Aorta (tissue), 5 donors: ENCODE results near the gene TLR7. TPM values are rescaled to one million over a fixed set of nuclear protein-coding genes. Genes with fewer than 3 reads are reported as not detected.

Source experiments
- ATAC-seq: fragments of 200-7000 bp; cut with Tn5 transposase; one replicate; pipeline ENCODE4 v1.9.1; 2022; ENCODE audit warnings: moderate library complexity; ENCODE audit not compliant: low FRiP score
- DNase-seq, 2 donors: peaks; one replicate each; pipeline ENCODE4 v3.0.0-alpha.2; 2020
- H3K27ac ChIP-seq, 2 donors: one replicate each; pipeline ENCODE4 v1.5.1; 2013; ENCODE audit warnings: low read length in 2 of 2, mild to moderate bottlenecking in 2 of 2, moderate library complexity in 2 of 2, control low read depth in 1 of 2, inconsistent platforms in 1 of 2, low read depth in 1 of 2
- H3K27me3 ChIP-seq, 2 donors: one replicate each; pipeline ENCODE4 v1.6.1; 2013; ENCODE audit warnings: control low read depth in 1 of 2, low read length in 1 of 2, mild to moderate bottlenecking in 1 of 2, moderate library complexity in 1 of 2; ENCODE audit not compliant: insufficient read depth in 2 of 2, control insufficient read depth in 1 of 2
- H3K36me3 ChIP-seq, 2 donors: one replicate each; pipeline ENCODE4 v1.6.1; 2013; ENCODE audit warnings: control low read depth in 1 of 2, low read length in 1 of 2, mild to moderate bottlenecking in 1 of 2; ENCODE audit not compliant: insufficient read depth in 2 of 2, control insufficient read depth in 1 of 2
- H3K4me1 ChIP-seq, 2 donors: one replicate each; pipeline ENCODE4 v1.6.1; 2013; ENCODE audit warnings: low read length in 2 of 2, control low read depth in 1 of 2, mild to moderate bottlenecking in 1 of 2, moderate library complexity in 1 of 2; ENCODE audit not compliant: insufficient read depth in 2 of 2, control insufficient read depth in 1 of 2
- H3K4me3 ChIP-seq, 2 donors: one replicate each; pipeline ENCODE4 v1.5.1; 2013; ENCODE audit warnings: low read length in 2 of 2, control low read depth in 1 of 2, mild to moderate bottlenecking in 1 of 2
- H3K9me3 ChIP-seq: one replicate; pipeline ENCODE4 v1.6.1; 2013; ENCODE audit warnings: mild to moderate bottlenecking, low read length; ENCODE audit not compliant: control insufficient read depth
- WGBS, 2 donors: extraction: QIAGEN DNeasy Blood & Tissue Kit; methylation state at CpG; one replicate each; pipeline ENCODE4 v1.1.7; 2013; 5-methylcytosine and 5-hydroxymethylcytosine counted together
- intact Hi-C, 2 donors: fragments of 100-400 bp; cut with DNase I; formaldehyde crosslinking; loops; one replicate each; pipeline versions ENCODE4 v1.14.2 to v1.15.0; 2022
- polyA plus RNA-seq, 2 donors: library from polyadenylated mRNA; stranded (reverse); fragments of 200-250 nt; gene quantifications; one replicate each; pipeline ENCODE4 v1.2.3, GENCODE V29; 2013
- total RNA-seq, 2 donors: library from RNA; stranded (reverse); fragmentation: NEBNext Ultra II Directional; extraction: Animal tissue kit (Norgen Biotek cat#: 25700); gene quantifications; one replicate each; pipeline ENCODE4 v1.2.1, GENCODE V29; 2021
- donor health status: healthy with polysubstance abuse.
- donor health status: Bipolar disorder and iron deficiency.
- donor health status: DM: no; HTN: no; CAD: no.
- donor health status: DM: no; HTN: no; CAD: no.
- donor health status: DM: yes; HTN: yes; CAD: no.

TLR7 gene
- total and polyA plus RNA-seq, 4 donors = 0.08 to 6.4 (median 1.3) TPM

- ATAC-seq (no peak), DNase-seq (no peak)
- no peaks in the 10 kb centered on the region for H3K4me1 ChIP-seq
- H3K4me3 ChIP-seq = no peak overlapping the region
- H3K27me3 ChIP-seq = no peaks in the 10 kb centered on the region
- no peaks in the 10 kb centered on the region for H3K9me3 ChIP-seq
- intact Hi-C loops = no loop called here
- 81 to 91% methylated on average over 2 of the region's 2 CpGs for WGBS, 2 donors
- no peak overlapping the region for H3K27ac ChIP-seq
- H3K36me3 ChIP-seq = no peaks in the 10 kb centered on the region
These were observed 15.0 kb downstream of the TLR7 start for GRCh38 chrX:12881914-12882313.

DNA sequence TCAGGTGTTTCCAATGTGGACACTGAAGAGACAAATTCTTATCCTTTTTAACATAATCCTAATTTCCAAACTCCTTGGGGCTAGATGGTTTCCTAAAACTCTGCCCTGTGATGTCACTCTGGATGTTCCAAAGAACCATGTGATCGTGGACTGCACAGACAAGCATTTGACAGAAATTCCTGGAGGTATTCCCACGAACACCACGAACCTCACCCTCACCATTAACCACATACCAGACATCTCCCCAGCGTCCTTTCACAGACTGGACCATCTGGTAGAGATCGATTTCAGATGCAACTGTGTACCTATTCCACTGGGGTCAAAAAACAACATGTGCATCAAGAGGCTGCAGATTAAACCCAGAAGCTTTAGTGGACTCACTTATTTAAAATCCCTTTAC lies 18.6 kb downstream of the TLR7 start:
- H3K27me3 ChIP-seq = no peaks in the 10 kb centered on the region
- H3K9me3 ChIP-seq = no peaks in the 10 kb centered on the region
- ATAC-seq = no peak
- H3K27ac ChIP-seq = no peak overlapping the region
- no peak overlapping the region for H3K4me3 ChIP-seq
- no peaks in the 10 kb centered on the region for H3K36me3 ChIP-seq
- no peak for DNase-seq
- no peaks in the 10 kb centered on the region for H3K4me1 ChIP-seq
- WGBS, 2 donors = 35 to 42% methylated on average over 5 of the region's 5 CpGs
- intact Hi-C loops = no loop called here

- Histone ChIP-seq H3K27me3 (no peaks in the 10 kb centered on the region), H3K4me3 (no peak overlapping the region), H3K4me1 (no peaks in the 10 kb centered on the region), H3K9me3 (no peaks in the 10 kb centered on the region), H3K27ac (no peak overlapping the region), H3K36me3 (no peaks in the 10 kb centered on the region)
- ATAC-seq (no peak), DNase-seq (no peak)
- intact Hi-C loops = no loop called here
- 86 to 88% methylated on average over 3 of the region's 3 CpGs for WGBS, 2 donors
These were observed 19.7 kb downstream of the TLR7 start for GRCh38 chrX:12886545-12886944.

- Histone ChIP-seq H3K4me1 (no peaks in the 10 kb centered on the region), H3K36me3 (no peaks in the 10 kb centered on the region), H3K27me3 (no peaks in the 10 kb centered on the region), H3K9me3 (no peaks in the 10 kb centered on the region), H3K4me3 (no peak overlapping the region), H3K27ac (no peak overlapping the region)
- intact Hi-C loops = no loop called here
- WGBS, 2 donors = 68 to 74% methylated on average over 2 of the region's 2 CpGs
- no peak for DNase-seq
- no peak for ATAC-seq
These were observed 20.3 kb downstream of the TLR7 start for GRCh38 chrX:12887141-12887540.

DNA sequence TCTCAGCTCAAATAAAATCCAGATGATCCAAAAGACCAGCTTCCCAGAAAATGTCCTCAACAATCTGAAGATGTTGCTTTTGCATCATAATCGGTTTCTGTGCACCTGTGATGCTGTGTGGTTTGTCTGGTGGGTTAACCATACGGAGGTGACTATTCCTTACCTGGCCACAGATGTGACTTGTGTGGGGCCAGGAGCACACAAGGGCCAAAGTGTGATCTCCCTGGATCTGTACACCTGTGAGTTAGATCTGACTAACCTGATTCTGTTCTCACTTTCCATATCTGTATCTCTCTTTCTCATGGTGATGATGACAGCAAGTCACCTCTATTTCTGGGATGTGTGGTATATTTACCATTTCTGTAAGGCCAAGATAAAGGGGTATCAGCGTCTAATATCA lies 20.9 kb downstream of the TLR7 start:
- DNase-seq (no peak), ATAC-seq (no peak)
- Histone ChIP-seq H3K27ac (no peak overlapping the region), H3K36me3 (no peaks in the 10 kb centered on the region), H3K27me3 (no peaks in the 10 kb centered on the region), H3K9me3 (no peaks in the 10 kb centered on the region), H3K4me1 (no peaks in the 10 kb centered on the region), H3K4me3 (no peak overlapping the region)
- WGBS, 2 donors = 69 to 86% methylated on average over 3 of the region's 3 CpGs
- intact Hi-C loops = no loop called here

DNA sequence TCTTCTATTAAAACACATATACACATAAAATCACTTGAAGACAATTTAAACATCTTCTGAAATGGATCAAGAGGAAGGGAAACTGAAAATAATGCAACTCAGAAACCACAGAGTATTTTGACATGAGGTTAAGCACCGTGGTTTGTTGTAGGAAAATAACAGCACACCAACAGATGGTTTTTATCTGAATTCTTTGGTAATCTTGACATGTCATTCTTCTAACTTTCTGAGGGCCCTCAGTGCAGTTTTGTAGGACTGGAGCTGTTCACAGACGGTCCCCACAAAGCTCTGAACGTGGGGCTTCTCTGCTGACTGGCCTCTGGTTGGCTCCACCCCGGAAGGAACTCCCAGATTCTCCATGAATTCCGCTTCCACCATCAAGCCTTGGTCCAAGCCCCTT lies 23.6 kb downstream of the TLR7 start:
- intact Hi-C loops = no loop called here
- H3K9me3 ChIP-seq = no peaks in the 10 kb centered on the region
- H3K27ac ChIP-seq = no peak overlapping the region
- no peaks in the 10 kb centered on the region for H3K4me1 ChIP-seq
- H3K27me3 ChIP-seq = no peaks in the 10 kb centered on the region
- 53 to 56% methylated on average over 5 of the region's 5 CpGs for WGBS, 2 donors
- no peak for ATAC-seq
- DNase-seq = no peak
- no peak overlapping the region for H3K4me3 ChIP-seq
- H3K36me3 ChIP-seq = no peaks in the 10 kb centered on the region

DNA sequence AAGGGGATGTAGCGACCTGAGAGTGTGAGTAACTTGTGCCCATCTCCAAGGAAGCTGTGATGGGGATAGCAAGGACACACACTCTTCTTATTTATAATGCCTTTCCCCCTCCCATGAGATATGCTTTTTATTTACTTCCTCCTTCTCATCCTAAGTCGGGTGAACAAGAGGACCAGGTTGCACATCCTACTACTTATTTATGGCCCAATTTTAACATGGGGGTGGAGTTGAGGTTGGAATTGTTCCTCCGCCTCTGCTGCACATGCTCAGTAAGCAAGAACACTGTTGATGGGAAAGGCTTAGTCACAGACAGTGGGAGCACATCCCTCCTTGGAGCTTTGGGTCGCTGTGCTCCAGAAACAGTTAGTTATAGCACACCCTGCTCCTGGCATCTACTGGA lies 24.3 kb downstream of the TLR7 start:
- 76 to 90% methylated on average over 4 of the region's 4 CpGs for WGBS, 2 donors
- H3K9me3 ChIP-seq = no peaks in the 10 kb centered on the region
- intact Hi-C loops = no loop called here
- H3K27me3 ChIP-seq = no peaks in the 10 kb centered on the region
- H3K4me3 ChIP-seq = no peak overlapping the region
- H3K4me1 ChIP-seq = no peaks in the 10 kb centered on the region
- ATAC-seq (no peak), DNase-seq (no peak)
- H3K27ac ChIP-seq = no peak overlapping the region
- H3K36me3 ChIP-seq = no peaks in the 10 kb centered on the region

DNA sequence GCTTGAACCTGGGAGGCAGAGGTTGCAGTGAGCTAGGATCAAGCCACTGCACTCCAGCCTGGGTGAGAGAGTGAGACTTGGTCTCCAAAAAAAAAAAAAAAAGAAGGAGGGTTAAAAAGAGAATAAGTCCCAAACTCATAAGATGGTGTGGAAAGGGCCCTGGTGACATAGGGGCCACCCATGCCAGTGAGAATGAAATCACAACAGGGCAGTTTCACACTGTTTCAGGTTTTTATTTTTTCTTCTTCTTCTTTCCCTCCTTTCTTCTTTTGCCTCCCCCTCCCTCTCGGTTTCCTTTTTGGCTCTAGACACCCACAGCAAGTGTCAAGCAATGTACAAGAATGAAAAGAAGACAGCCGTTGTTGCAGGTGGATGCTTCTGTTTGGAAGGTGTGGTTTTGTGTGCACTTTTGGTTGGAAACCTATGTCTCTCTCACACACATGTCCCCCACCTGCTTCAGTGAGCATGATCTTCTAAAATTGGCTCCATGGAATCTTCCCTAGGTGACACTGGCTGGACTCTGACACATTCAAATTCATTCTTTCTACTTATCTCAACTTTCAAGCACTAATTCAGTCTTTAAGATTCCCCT lies 25.1 kb downstream of the TLR7 start:
- DNase-seq (no peak), ATAC-seq (no peak)
- H3K27ac ChIP-seq = no peak overlapping the region
- H3K36me3 ChIP-seq = no peaks in the 10 kb centered on the region
- H3K27me3 ChIP-seq = no peaks in the 10 kb centered on the region
- H3K4me1 ChIP-seq = no peaks in the 10 kb centered on the region
- intact Hi-C loops = no loop called here
- H3K4me3 ChIP-seq = no peak overlapping the region
- no peaks in the 10 kb centered on the region for H3K9me3 ChIP-seq
- WGBS, 2 donors = 37 to 43% methylated on average over 2 of the region's 2 CpGs

GRCh38 chrX:12892716-12893115 lies 25.8 kb downstream of the TLR7 start:
- DNase-seq (no peak), ATAC-seq (no peak)
- Histone ChIP-seq H3K27me3 (no peaks in the 10 kb centered on the region), H3K4me3 (no peak overlapping the region), H3K4me1 (no peaks in the 10 kb centered on the region), H3K9me3 (no peaks in the 10 kb centered on the region), H3K36me3 (no peaks in the 10 kb centered on the region), H3K27ac (no peak overlapping the region)
- intact Hi-C loops = no loop called here
- 67 to 96% methylated on average over 2 of the region's 2 CpGs for WGBS, 2 donors
